ENCODE results near the gene SLC6A12.

The SLC6A12 gene

DNA sequence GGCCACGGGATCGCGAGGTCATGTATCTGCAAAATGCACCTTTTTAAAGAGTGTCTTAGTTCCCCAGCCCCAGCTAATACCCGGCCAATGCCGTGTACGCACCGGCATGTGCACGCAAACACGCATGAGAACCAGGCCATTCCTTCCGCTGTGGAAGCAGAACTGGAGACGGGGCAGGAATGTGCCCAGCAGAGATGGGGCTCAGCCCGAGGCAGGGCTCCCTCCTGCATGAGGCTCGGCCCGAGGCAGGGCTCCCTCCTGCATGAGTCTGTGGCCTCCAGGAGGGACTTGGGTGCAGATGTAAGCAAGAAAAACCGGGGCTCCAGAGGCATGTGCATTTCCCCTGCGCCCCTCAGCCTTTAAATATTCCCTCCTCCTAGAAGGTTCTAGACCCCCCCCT, 38.2 kb downstream of the SLC6A12 start:
- no peak for DNase-seq

GRCh38 chr12:175250-175649, 38.7 kb downstream of the SLC6A12 start:
- no peak for DNase-seq

DNA sequence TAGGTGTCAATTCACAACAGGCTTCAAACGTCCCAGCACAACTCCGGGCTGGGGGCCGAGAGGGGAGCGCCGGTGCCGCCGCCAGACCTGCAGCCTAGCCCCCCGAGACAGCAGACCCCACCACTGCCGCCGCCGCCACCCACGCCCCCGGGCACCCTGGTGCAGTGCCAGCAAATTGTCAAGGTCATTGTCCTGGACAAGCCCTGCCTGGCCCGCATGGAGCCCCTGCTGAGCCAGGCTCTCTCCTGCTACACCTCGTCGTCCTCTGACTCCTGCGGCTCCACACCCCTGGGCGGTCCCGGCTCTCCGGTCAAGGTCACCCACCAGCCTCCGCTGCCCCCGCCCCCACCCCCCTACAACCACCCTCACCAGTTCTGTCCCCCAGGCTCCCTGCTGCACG, 39.4 kb downstream of the SLC6A12 start:
- no peak for DNase-seq

DNA sequence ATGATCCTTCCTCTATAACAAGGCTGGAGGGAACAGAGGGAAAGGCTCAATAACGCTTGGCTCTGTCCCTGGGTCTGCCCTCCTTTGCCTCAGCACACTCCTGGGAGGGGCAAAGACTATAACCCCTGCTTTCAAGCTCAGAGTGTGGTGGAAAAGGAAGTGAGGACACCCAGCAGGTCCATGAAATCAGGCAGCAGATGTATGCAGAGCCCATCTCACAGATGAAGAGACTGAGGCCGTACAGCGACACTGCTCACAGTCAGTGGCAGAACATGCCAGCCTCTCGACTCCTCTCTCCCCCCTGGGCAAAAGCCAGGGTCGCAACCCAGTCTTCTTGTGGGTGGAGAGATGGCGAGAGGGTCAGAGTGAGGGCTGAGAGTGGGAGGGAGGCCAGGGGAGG, 39.8 kb downstream of the SLC6A12 start:
- no peak for DNase-seq

DNA sequence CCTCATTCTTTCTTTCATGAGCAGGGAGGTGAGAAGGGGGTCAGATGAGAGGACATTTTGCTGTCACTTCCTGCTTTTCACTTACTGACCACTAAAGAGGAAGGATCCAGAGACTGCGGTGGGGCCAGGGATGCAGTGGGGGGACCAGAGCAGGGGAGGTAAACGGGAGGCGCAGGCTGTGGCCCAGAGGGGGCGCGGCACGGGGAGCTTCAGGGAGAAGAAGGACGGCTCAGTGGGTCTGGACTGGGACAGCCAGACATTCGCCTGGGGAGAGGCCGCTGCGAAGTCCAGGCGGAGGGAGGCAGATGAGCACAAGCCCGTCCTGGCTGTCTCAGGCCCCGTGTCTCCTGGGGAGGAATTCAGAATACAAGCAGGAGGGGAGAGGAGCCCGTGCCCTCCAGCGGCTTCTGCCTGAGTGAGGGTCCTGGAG, 41.2 kb downstream of the SLC6A12 start:
- DNase-seq, result no peak

DNA sequence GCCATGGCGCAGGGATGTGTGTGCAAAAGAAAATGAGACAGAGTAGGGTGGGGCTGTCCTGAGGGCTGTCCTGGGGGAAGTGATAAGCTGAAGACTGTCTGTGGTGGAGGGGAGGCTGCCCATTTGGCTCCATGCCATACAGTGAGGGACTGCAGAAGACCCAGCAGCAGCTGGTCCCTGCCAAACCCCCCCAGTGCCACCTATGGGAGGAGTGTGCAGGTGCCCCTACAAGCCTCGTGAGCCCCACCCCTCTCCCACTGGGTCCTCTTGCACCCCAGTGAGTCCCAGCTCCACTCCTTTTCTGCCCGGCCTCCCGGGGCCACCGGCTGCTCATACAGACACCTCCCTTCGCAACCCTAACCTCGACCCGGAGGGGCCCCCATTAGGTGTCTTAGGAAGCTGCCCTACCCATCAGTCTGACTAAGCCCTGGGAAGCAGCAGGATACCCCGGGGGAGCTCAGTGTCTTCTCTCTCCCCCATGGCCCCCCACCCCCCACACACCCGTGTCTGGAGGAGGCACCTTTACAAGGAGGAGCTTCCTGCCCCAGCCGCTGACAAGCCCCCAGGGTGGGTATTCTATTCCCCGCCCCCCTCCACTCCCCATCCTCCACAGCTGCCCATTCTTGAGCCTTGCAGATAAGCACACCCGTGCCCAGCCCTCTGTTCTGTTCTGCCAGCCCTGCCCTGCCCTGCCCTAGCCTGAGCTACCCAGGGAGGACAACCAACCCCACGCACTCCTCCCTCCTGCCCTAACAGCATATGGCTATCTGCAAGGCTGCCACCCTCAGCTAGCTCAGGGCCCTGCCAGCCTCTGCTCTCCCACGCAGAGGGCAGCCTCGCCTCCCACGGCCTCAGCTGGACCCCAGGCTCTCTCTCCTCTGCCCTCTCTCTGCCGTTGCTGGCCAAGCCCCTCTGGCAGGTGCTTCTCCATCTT, 41.9 kb downstream of the SLC6A12 start:
- no peak for DNase-seq

DNA sequence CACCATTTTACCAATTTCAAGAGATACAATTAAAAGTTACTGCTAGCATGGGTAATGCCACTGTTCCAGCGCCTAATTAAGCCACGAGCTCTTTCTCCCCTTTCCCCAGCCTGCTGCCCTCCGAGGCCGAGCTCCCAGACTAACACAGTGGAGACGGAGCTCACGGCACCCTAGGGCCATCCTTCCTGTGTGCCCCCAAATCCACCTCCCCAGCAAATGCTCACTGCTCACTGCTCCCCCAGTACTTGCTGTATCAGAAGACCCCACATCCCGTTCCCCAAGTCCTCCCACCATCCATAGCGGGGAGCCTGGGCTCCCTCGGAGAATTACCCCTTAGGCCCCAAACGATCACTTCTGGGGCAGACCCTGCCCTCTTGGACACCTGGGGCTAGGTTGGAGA, 42.7 kb downstream of the SLC6A12 start:
- DNase-seq, result no peak

DNA sequence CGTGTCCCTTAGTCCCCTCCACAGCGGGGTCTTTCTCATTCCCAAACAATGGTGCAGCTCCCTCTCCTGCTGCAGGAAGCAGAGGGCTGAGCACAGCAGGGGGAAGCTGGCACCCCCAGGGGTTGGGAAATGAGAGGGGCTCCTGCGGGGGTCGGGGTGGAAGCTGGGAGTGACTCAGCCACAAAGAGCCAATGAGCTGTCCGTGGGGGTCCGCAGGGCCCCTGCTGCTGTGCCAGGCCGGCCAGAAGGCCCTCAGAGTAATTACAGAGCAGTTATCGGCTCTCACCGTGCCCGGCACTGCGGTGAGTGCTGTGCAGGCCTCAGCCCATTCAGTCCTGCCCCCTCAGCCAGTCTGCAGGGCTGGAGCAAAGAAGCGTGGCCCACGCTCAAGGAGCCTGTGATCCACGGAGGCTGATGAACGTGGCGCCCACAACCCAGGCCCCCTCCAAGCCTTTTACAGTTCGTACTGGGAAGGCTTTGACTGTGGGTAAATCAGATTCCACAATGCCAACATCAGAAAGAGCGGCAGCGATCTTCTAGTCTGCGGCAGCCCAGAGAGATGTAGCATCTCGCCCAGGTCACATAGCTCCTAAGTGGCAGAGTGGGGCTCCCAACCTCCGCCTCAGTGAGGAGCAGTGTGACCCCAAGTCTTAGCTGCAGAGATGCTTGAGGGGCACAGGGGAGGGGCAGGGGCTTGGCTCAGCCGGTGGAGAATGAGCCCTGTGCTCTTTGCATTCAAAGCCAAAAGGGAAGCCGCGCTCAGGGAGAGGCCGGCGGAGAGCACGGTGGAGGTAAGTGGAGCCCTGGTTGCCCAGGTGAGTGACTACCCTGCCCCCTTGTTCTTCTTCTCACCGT, 43.4 kb downstream of the SLC6A12 start:
- DNase-seq, result no peak

DNA sequence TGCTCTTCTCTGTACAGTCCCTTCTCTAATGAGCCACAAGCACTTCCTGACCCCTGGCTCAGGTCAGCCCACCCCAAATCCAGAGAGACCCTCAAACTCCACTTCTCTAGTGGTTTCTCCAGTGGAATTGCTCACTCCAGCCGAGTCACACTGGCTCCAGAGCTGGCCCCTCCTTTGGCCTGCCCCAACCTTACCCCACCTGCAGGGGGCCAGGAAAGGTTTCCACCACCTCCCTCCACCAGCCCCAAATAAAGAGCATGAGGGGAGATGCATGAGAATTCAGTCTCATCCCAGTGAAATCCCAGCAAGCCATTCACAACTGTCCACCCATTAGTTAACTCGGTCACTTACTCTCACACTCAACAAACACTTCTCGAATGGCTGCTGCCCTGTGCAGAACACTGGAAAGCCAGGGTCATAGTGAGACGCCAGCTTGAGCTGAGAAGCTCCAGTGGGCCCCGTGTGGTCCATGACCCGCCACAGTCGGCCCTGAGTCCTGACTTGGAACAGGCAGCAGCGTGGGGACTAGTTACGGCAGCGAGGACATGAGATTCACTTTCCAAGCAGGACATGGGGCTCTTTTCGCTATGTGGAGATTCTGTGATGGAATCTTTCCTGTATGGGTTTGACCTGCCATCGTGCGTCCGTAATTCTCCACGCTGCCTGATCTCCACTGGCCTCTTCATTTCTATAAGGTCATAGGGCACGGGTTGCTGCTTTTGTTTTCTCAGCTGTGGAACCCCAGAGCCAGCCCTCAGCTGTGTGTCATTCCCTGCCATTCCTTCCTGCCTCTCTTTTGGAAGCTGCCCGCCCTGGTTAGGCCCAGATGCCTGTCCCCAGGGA, 44.2 kb downstream of the SLC6A12 start:
- DNase-seq, result no peak

GRCh38 chr12:168763-169525, 45.0 kb downstream of the SLC6A12 start:
- no peak for DNase-seq

- DNase-seq, result no peak
These were observed 45.9 kb downstream of the SLC6A12 start for GRCh38 chr12:167959-168600.

DNA sequence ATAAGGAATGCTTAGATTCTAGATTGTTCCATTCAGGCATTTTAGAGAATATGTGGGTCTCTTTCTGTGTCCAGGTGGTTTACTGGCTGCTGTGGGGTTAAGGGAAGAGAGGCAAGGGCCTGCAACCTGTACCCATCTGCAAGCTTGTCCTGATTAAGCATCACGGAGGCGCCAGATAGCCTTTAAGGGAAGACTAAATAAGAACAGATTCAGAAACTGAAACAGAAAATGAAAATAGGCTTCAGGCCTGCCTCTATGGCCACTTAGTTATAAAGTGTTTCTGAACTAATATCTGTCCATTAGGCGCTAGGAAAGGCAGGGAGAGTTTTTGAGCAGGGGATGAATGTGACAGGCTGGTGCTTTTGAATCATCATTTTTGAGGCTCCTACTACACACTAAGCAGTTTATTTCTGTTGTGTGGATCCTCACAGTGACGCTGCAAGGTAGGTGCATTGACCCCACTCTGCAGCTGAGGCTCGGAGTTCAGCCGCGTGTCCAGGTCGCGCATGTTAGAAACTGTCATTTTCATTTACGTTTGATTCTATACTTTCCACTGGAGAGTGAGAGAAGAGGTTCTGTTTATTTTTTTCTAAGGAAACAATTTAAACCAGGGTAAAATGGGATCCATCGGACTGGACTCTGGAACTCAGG, 47.4 kb downstream of the SLC6A12 start:
- no peak for DNase-seq

DNA sequence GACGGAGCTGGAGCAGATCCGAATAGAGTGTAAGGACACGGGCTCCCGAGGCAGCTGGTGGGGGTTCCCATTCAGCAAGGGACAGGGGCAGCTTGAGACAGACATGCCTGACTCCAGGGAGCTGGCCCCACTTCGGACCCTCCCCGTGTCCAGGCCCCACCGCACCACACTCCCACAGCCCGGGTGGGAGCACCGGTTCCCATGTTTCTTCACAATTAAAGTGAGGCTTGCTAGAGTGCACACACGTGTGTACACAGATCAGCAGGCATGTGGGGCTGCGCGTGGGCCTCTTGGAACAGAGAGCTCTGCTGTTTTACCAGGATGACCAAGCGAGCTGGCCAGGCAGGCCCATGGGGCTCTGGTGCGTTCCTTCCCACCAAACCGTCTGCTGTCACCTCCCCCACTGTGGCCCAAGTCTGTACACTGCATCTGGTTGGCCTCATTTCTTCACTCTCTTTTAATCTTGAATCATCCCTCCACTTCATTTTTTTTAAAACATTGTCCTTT, 48.0 kb downstream of the SLC6A12 start:
- no peak for DNase-seq

DNA sequence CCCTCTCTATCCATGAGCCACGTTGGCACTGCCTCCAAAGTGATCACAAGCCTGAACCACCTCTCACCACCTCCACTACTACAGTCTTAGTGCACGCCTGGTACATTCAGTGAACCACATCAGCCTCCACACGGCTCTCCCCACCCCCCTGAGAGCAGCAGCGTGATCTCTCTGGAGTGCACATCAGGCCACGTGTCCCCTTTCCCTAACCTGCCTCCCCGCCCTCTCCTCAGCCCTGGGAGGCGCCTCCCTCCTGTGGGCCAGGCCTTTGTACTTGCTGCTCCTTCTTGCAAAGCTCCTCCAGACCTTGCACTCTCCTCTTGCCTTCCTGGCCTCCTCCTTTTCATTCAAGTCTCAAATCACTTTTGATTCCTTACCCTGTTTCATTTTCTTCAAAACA, 49.8 kb downstream of the SLC6A12 start:
- DNase-seq, result no peak

- no peak for DNase-seq
These were observed 50.5 kb downstream of the SLC6A12 start for GRCh38 chr12:163406-163986.

GRCh38 chr12:162467-163307, 51.3 kb downstream of the SLC6A12 start:
- no peak for DNase-seq

- no peak for DNase-seq
These were observed 52.1 kb downstream of the SLC6A12 start for GRCh38 chr12:161823-162222.

- no peak for DNase-seq
These were observed 53.1 kb downstream of the SLC6A12 start for GRCh38 chr12:160858-161257.

GRCh38 chr12:159156-159782, 54.7 kb downstream of the SLC6A12 start:
- DNase-seq, result no peak
